ENCODE data around the gene DDR1.
"Not testable (repeated sequence)": the region's sequence is repeated elsewhere in the genome, so short reads cannot be mapped to it uniquely, and the experiment has no call there.

DDR1 gene

DNA sequence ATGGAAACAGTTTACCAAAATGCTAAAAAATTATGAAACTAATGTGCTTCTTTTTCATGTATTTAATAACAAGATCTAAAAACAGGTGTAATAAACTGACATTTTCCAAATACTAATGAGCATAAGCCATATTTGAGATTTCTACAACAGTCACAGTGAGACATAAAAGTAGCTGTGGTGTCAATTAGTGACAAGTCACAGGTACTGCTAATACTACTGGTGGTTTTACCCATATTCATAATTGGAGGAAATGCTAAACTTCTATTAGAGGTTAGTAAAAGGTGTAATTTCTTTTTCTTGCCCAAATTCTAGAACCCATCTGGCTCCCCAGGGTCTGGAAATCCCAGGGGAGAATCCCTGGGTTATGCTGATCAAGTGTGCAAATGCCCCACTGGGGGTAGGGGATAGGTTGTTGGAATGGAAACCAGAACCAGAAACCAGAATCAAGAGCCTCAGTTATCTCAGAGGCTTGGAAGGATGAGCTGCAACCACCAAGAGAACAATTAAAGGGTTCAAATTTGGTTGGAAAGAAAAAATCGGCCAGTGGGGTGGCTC lies 16.6 kb downstream of the DDR1 start:
- intact Hi-C loops (cut with DNase I; ENCODE audit: low total_unique reads) = no loop called here
- peaks cover 19 to 45% (median 37%) of the 10 kb centered on the region in 3 donors for H3K36me3 ChIP-seq
- DNase-seq = no peak
- no peaks in the 10 kb centered on the region for H3K27me3 ChIP-seq
- H3K4me3 ChIP-seq = no peak overlapping the region
- H3K27ac ChIP-seq = no peak overlapping the region
- no peaks in the 10 kb centered on the region for H3K9me3 ChIP-seq
- no peaks in the 10 kb centered on the region for H3K4me1 ChIP-seq
- no peak for TF ChIP-seq CTCF (IDR thresholded peaks at IDR 0.05)

DNA sequence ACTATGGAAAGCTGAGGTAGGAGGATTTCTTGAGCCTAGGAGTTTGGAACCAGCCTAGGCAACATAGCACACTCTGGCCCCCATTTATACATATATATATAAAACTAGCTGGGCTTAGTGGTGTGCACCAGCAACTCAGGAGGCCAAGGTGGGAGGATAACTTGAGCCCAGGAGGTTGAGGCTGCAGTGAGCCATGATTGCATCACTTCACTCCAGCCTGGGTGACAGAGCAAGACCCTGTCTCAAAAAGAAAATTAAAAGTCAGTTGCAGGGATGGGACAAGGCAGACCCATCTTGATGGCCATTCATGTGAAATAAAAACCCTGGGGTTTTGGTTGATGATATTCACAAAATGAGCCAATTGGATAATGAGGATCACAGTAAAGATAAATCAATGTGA lies 17.1 kb downstream of the DDR1 start:
- H3K4me1 ChIP-seq = no peaks in the 10 kb centered on the region
- no peak overlapping the region for H3K4me3 ChIP-seq
- H3K27me3 ChIP-seq = no peaks in the 10 kb centered on the region
- H3K36me3 ChIP-seq = peaks cover 19 to 40% (median 32%) of the 10 kb centered on the region in 3 donors
- TF ChIP-seq CTCF (IDR thresholded peaks at IDR 0.05) = no peak
- no peak for DNase-seq
- no peak overlapping the region for H3K27ac ChIP-seq
- H3K9me3 ChIP-seq = no peaks in the 10 kb centered on the region
- intact Hi-C loops (cut with DNase I; ENCODE audit: low total_unique reads) = no loop called here

- intact Hi-C loops (cut with DNase I; ENCODE audit: low total_unique reads); H3K4me1 ChIP-seq; DNase-seq; H3K27me3 ChIP-seq; H3K27ac ChIP-seq; H3K9me3 ChIP-seq; H3K4me3 ChIP-seq: not testable (repeated sequence)
- peaks cover 19 to 32% (median 24%) of the 10 kb centered on the region in 3 donors for H3K36me3 ChIP-seq
These were observed 17.9 kb downstream of the DDR1 start for GRCh38 chr6:30902196-30902595.

- Histone ChIP-seq H3K9me3 (no peaks in the 10 kb centered on the region), H3K4me3 (no peak overlapping the region), H3K27ac (no peak overlapping the region), H3K27me3 (no peaks in the 10 kb centered on the region), H3K4me1 (no peaks in the 10 kb centered on the region), H3K36me3 (peaks cover 14 to 27% (median 19%) of the 10 kb centered on the region in 3 donors)
- no peak for TF ChIP-seq CTCF (IDR thresholded peaks at IDR 0.05)
- intact Hi-C loops (cut with DNase I; ENCODE audit: low total_unique reads) = no loop called here
- DNase-seq = no peak
These were observed 18.4 kb downstream of the DDR1 start for GRCh38 chr6:30902709-30903108.

GRCh38 chr6:30903236-30903635 lies 18.9 kb downstream of the DDR1 start:
- Histone ChIP-seq H3K4me1 (no peaks in the 10 kb centered on the region), H3K36me3 (peaks cover 8 to 22% (median 14%) of the 10 kb centered on the region in 3 donors), H3K4me3 (no peak overlapping the region), H3K27me3 (no peaks in the 10 kb centered on the region), H3K27ac (no peak overlapping the region), H3K9me3 (no peaks in the 10 kb centered on the region)
- no peak for DNase-seq
- no peak for TF ChIP-seq CTCF (IDR thresholded peaks at IDR 0.05)
- intact Hi-C loops (cut with DNase I; ENCODE audit: low total_unique reads) = no loop called here

DNA sequence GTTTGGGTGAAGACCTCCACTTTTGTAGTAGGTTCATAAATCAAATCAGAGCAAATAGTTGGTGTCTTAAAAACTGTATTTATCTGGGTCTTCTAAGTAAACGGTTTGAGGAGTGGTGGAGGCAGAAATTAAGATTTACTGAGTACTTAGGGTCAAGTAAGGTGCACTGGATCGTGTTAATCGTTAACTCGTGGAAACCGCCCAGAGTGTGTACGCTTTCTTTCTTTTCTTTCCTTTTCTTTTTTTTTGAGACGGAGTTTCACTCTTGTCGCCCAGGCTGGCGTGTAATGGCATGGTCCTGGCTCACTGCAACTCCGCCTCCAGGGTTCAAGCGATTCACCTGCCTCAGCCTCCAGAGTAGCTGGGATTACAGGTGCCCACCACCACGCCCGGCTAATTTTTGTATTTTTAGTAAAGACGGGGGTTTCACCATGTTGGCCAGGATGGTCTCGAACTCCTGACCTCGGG lies 23.0 kb downstream of the DDR1 start:
- H3K27me3 ChIP-seq; H3K27ac ChIP-seq; intact Hi-C loops (cut with DNase I; ENCODE audit: low total_unique reads): not testable (repeated sequence)

More for the DNA sequence above, 23.0 kb downstream of the DDR1 start:
- H3K36me3 ChIP-seq = peaks cover 7 to 27% (median 26%) of the 10 kb centered on the region in 3 donors
- H3K4me1 ChIP-seq = peaks cover 0 to 16% (median 9%) of the 10 kb centered on the region in 4 donors
- H3K9me3 ChIP-seq, DNase-seq: not testable (repeated sequence)
- peak overlapping the region; percentile 68 to 89 for H3K4me3 ChIP-seq

Measured in tibial artery (tissue), 4 donors.